GM12891 (cell line): Measurements from ENCODE around the gene KRT6B.

ENCODE experiments used
- PAX5 ChIP-seq: IDR thresholded peaks from 2 replicates; pipeline ENCODE4 v1.6.1; 2011; ENCODE audit warnings: low read length, moderate library complexity, mild to moderate bottlenecking; ENCODE audit not compliant: insufficient read depth, severe bottlenecking
- POLR2A ChIP-seq: IDR thresholded peaks from 2 replicates; pipeline ENCODE4 v1.6.1; 2011; ENCODE audit warnings: low read depth, low read length, control low read depth
- POLR2AphosphoS5 ChIP-seq: IDR thresholded peaks from 2 replicates; pipeline ENCODE4 v1.6.1; 2011; ENCODE audit warnings: low read depth, low read length, control low read depth
- POU2F2 ChIP-seq: IDR thresholded peaks from 2 replicates; pipeline ENCODE4 v1.6.1; 2011; ENCODE audit warnings: low read depth, mild to moderate bottlenecking, control low read depth, low read length, moderate library complexity
- SPI1 ChIP-seq: IDR thresholded peaks from 2 replicates; pipeline ENCODE4 v1.6.1; 2011; ENCODE audit warnings: low read depth, low read length, control low read depth
- TAF1 ChIP-seq: IDR thresholded peaks from 2 replicates; pipeline ENCODE4 v1.6.1; 2011; ENCODE audit warnings: low read depth, low read length, control low read depth

DNA sequence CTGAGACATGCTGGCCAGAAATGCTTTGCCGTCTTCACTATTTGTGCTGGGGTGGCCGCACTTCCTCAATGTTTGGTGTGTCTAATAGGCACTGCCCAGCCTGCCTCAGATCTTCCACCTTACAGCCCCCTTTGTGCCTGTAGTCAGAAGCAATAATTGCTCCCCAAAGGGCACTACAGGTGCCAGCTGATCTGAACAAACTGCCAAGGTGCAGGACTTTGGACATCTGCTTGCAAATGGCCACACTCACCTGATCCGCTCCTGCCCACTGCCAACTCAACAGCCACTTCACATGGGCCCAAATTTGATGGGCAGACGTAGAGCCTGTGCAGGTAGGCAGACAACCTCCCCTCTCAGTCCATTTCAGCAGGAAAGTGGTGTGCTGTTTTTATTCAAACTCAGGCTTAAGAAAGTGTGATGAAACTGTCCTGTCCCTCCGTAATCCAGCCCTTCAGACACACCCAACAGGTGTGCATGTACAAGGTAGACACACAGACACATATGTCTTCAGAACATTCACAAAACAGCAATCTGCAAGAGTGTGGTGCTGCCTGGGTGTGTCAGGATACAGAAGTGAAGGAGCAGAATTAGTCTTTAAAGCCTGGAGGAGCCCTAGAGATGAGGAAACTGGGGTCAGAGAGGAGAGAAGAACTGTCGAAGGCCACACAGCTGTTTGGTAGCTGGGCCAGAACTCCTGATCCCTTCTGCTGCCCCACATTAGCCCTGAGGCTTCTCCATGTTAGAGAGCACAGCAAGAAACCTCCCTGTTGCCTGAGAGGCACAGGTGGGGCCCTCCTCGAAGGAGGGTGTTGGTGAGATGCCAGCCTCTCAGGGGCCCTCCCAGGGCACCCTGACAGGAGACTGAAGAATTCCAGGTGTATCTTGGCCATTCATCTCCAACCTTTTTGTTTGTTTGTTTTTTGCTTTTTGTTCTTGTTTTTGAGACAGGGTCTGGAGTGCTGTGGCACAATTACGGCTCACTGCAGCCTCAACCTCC is 13.3 kb downstream of the KRT6B start:
- TF ChIP-seq POLR2A (no peak), POLR2AphosphoS5 (no peak), POU2F2 (no peak), SPI1 (no peak), TAF1 (no peak), PAX5 (no peak)
